PC-3 (cell line): Measurements from ENCODE around the gene CLDN16.

Experiments used
- EZH2 ChIP-seq: fragments of 300-600 bp; sonication (generic); IDR thresholded peaks from one replicate; pipeline ENCODE4 v1.6.1; 2017; ENCODE audit warnings: antibody characterized with exemption, mild to moderate bottlenecking, low read length; ENCODE audit not compliant: unreplicated experiment
- TF ChIP-seq, protein P1 (sequence below): fragments of 300-600 bp; sonication (generic); conservative IDR thresholded peaks from 2 replicates; pipeline ENCODE4 v1.5.1; 2017; ENCODE audit warnings: antibody characterized with exemption, low read depth, mild to moderate bottlenecking, low read length

GRCh38 chr3:190346541-190346940 is 41.4 kb upstream of the CLDN16 start:
- TF ChIP-seq, protein P1, sequence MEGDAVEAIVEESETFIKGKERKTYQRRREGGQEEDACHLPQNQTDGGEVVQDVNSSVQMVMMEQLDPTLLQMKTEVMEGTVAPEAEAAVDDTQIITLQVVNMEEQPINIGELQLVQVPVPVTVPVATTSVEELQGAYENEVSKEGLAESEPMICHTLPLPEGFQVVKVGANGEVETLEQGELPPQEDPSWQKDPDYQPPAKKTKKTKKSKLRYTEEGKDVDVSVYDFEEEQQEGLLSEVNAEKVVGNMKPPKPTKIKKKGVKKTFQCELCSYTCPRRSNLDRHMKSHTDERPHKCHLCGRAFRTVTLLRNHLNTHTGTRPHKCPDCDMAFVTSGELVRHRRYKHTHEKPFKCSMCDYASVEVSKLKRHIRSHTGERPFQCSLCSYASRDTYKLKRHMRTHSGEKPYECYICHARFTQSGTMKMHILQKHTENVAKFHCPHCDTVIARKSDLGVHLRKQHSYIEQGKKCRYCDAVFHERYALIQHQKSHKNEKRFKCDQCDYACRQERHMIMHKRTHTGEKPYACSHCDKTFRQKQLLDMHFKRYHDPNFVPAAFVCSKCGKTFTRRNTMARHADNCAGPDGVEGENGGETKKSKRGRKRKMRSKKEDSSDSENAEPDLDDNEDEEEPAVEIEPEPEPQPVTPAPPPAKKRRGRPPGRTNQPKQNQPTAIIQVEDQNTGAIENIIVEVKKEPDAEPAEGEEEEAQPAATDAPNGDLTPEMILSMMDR: no peak
- TF ChIP-seq EZH2: no peak
